Heart right ventricle (tissue), 16 donors: ENCODE measurements around the gene ARMC9. TPM values are rescaled to one million over a fixed set of nuclear protein-coding genes. Genes with fewer than 3 reads are reported as not detected.

Experiments
- ATAC-seq, 8 donors: fragments of 200-7000 bp; cut with Tn5 transposase; one replicate each; pipeline ENCODE4 v1.9.1; 2020; ENCODE audit warnings: mild to moderate bottlenecking in 8 of 8, moderate library complexity in 8 of 8, moderate number of reproducible peaks in 1 of 8
- DNase-seq, 2 donors: peaks; one replicate each; pipeline ENCODE4 v3.0.0-alpha.2; 2020
- H3K27ac ChIP-seq, 10 donors: fragments of 200-600 bp; sonication (generic) in 2 of 10; one replicate each; pipeline versions ENCODE4 v1.5.0 to v1.8.0; 2020 to 2022; ENCODE audit warnings: mild to moderate bottlenecking in 3 of 10
- H3K27me3 ChIP-seq, 7 donors: fragments of 200-600 bp; one replicate each; pipeline ENCODE4 v1.8.0; 2021 to 2022; ENCODE audit warnings: mild to moderate bottlenecking in 2 of 7
- H3K36me3 ChIP-seq, 9 donors: fragments of 200-600 bp; sonication (generic) in 1 of 9; one replicate each; pipeline versions ENCODE4 v1.5.0 to v1.8.0; 2020 to 2022; ENCODE audit warnings: mild to moderate bottlenecking in 2 of 9
- H3K4me1 ChIP-seq, 9 donors: fragments of 200-600 bp; sonication (generic) in 1 of 9; one replicate each; pipeline versions ENCODE4 v1.5.0 to v1.8.0; 2020 to 2022; ENCODE audit warnings: mild to moderate bottlenecking in 4 of 9
- H3K4me3 ChIP-seq, 10 donors: fragments of 200-600 bp; sonication (generic) in 2 of 10; one replicate each; pipeline versions ENCODE4 v1.5.0 to v1.8.0; 2020 to 2022; ENCODE audit warnings: mild to moderate bottlenecking in 7 of 10, moderate library complexity in 2 of 10
- H3K9me3 ChIP-seq, 11 donors: fragments of 200-600 bp in 10 of 11; sonication (generic) in 2 of 11; one replicate each; pipeline versions ENCODE4 v1.5.0 to v1.8.0; 2013 to 2022; ENCODE audit warnings: mild to moderate bottlenecking in 2 of 11, control low read depth in 1 of 11, moderate library complexity in 1 of 11
- CTCF ChIP-seq, 9 donors: fragments of 200-600 bp; sonication (generic) in 2 of 9; IDR thresholded peaks; one replicate each; pipeline versions ENCODE4 v1.5.0 to v1.8.0; 2021 to 2022; ENCODE audit warnings: antibody characterized with exemption in 9 of 9, mild to moderate bottlenecking in 5 of 9, moderate library complexity in 1 of 9
- WGBS, 2 donors: extraction: QIAGEN DNeasy Blood & Tissue Kit; methylation state at CpG; one replicate each; pipeline ENCODE4 v1.1.7; 2013; ENCODE audit warnings: inconsistent platforms in 1 of 2; 5-methylcytosine and 5-hydroxymethylcytosine counted together
- intact Hi-C, 10 donors: fragments of 100-400 bp; cut with DNase I; formaldehyde crosslinking; loops; one replicate each; pipeline versions ENCODE4 v1.11.1 to v1.14.2; 2022
- polyA plus RNA-seq, 2 donors: library from polyadenylated mRNA; stranded (reverse); fragments of 200-250 nt; gene quantifications; one replicate each; pipeline ENCODE4 v1.2.3, GENCODE V29; 2013
- total RNA-seq, 10 donors: library from RNA; stranded (reverse); fragmentation: NEBNext Ultra II Directional in 3 of 10; extraction: Animal tissue kit (Norgen Biotek cat#: 25700) in 3 of 10; gene quantifications; one replicate each; pipeline versions ENCODE4 v1.2.1 to v1.2.4, GENCODE V29; 2021 to 2023
- donor health status: Arrhythmogenic right ventricular cardiomyopathy.
- donor health status: ischemic (EF 13 %, LVEDD 7.1; RV severe dilation, severe dysfunction).
- donor health status: healthy with polysubstance abuse.
- donor health status: DM: no; HTN: yes; CAD: no.
- donor health status: DM: no; HTN: no; CAD: no.
- donor health status: ischemic (EF 25% LVEDD 6.9; RV normal size, moderate dysfunction).
- donor health status: ischemic (EF 25% LVEDD 5.7; RV mildly dilated, moderate dysfunction).
- donor health status: healthy.
- donor health status: DM: yes; HTN: yes; CAD: no.
- donor health status: Ischemic cardiomyopathy.
- donor health status: ischemic (EF 35%, LVEDD 5.7; RV mildly dilated, moderate dysfunction).
- donor health status: nonischemic (EF 11% LVEDD 7.7; RV severe dilation, severe dysfunction).
- donor health status: DM: yes; HTN: yes; CAD: no.
- donor health status: PGD.
- donor health status: ischemic (EF 29% LVEDD 5.4; RV normal size, mild dysfunction).
- donor health status: nonischemic (EF 23%, LVEDD 6.1; RV moderate dilation, normal function).

The ARMC9 gene
- total and polyA plus RNA-seq, 12 donors = 1.6 to 6.8 (median 2.3) TPM

GRCh38 chr2:231189571-231190495 is 8.6 kb upstream of the ARMC9 start:
- DNase-seq = peak in 1 of 2 donors; percentile 50
- H3K36me3 ChIP-seq = no peaks in the 10 kb centered on the region
- peaks cover 0 to 16% (median 0%) of the 10 kb centered on the region in 7 donors for H3K27me3 ChIP-seq
- H3K9me3 ChIP-seq = no peaks in the 10 kb centered on the region
- no peak for TF ChIP-seq CTCF (IDR thresholded peaks at IDR 0.05)
- WGBS, 2 donors = 51 to 65% methylated on average over 22 of the region's 22 CpGs
- peak overlapping the region; percentile 73 to 97 (median 86) for H3K27ac ChIP-seq
- peak; percentile 40 to 65 (median 52) for ATAC-seq
- peaks cover 23 to 68% (median 36%) of the 10 kb centered on the region in 9 donors for H3K4me1 ChIP-seq
- intact Hi-C loops = loop anchor here in 3 of 10 donors (5.0 to 10.0 kb wide), 3 partner anchors 78 to 85 kb away; no protein-coding TSS in a partner anchor
- H3K4me3 ChIP-seq = peak overlapping the region in 9 of 10 donors; percentile 26 to 52 (median 41)

GRCh38 chr2:231190531-231191197 is 7.8 kb upstream of the ARMC9 start:
- intact Hi-C loops = loop anchor here in 3 of 10 donors (5.0 to 10.0 kb wide), 3 partner anchors 78 to 86 kb away; no protein-coding TSS in a partner anchor
- DNase-seq (peak; percentile 73 to 76), ATAC-seq (peak; percentile 69 to 88 (median 74))
- TF ChIP-seq CTCF (IDR thresholded peaks at IDR 0.05) = peak in 1 of 9 donors; percentile 15
- Histone ChIP-seq H3K4me3 (peak overlapping the region in 9 of 10 donors; percentile 26 to 52 (median 41)), H3K27ac (peak overlapping the region; percentile 73 to 97 (median 86)), H3K27me3 (peaks cover 0 to 16% (median 0%) of the 10 kb centered on the region in 7 donors), H3K4me1 (peaks cover 16 to 59% (median 29%) of the 10 kb centered on the region in 9 donors), H3K9me3 (no peaks in the 10 kb centered on the region), H3K36me3 (no peaks in the 10 kb centered on the region)
- WGBS, 2 donors = 9 to 11% methylated on average over 42 of the region's 42 CpGs

GRCh38 chr2:231191896-231192872 is 6.2 kb upstream of the ARMC9 start:
- peak overlapping the region in 8 of 10 donors; percentile 38 to 97 (median 86) for H3K27ac ChIP-seq
- 53 to 55% methylated on average over 19 of the region's 19 CpGs for WGBS, 2 donors
- TF ChIP-seq CTCF (IDR thresholded peaks at IDR 0.05) = peak; percentile 53 to 79 (median 66)
- no peak overlapping the region for H3K4me3 ChIP-seq
- peaks cover 14 to 47% (median 22%) of the 10 kb centered on the region in 9 donors for H3K4me1 ChIP-seq
- DNase-seq (peak; percentile 73 to 84), ATAC-seq (peak in 7 of 8 donors; percentile 54 to 74 (median 65))
- H3K27me3 ChIP-seq = peaks cover 0 to 16% (median 0%) of the 10 kb centered on the region in 7 donors
- intact Hi-C loops = loop anchor here in 6 of 10 donors (2.0 to 10.0 kb wide), 5 partner anchors 80 to 87 kb away; no protein-coding TSS in a partner anchor
- H3K9me3 ChIP-seq = no peaks in the 10 kb centered on the region
- no peaks in the 10 kb centered on the region for H3K36me3 ChIP-seq
